ENCODE data around the gene TFB2M. TPM values are rescaled to one million over a fixed set of nuclear protein-coding genes. Genes with fewer than 3 reads are reported as not detected.

The TFB2M gene
- total RNA-seq, 1 experiment from 2014 or later = 45.3 TPM

DNA sequence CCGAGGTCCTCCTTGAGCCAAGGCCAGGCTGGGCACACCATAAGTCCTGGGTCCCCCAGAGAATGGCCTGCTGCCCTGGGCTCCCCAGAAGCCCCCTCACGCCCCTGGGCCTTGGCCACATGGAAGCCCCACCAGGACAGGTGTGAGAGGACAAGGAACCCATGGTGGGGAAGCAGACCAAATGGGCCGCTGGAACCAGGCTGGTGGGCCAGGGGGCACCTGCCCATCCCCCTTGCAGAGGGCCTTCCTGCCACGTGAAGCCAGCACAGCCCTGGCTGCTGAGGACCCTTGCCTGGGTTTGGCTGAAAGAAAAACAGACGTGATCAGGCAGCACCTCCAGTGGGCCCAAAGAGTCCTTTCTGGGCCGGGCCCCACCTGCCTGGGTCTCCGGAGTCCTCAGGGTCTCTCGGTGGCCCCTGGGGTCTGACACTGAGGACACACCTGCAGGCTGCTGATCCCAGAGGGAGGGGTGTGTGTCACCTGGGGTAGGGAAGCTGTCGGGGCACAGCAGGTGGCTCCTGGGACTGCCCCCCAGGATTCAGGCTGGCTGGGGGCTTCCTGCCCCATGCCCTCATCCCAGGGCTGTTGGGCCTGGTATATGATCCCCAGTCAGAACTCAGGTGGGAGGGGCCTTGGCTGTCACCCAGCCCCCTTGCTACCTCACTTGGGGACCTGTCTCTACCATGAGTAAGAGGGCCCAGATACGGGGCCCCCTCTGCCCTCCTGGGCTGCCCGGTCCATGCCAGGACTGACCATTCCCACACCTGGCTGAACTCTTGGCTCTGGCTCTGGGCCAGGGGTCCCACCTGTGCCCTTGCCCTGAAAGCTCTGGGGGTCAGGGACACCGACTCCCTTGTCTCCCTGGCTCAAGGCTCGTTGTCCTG is 55.7 kb downstream of the TFB2M start:
- no peak for DNase-seq (ENCODE audit: low read depth, low spot score)
- in situ Hi-C loops (cut with HindIII; ENCODE audit: low pct_unique_long_range_greater_than_20kb, low sequenced_read_pairs) = no loop called here

DNA sequence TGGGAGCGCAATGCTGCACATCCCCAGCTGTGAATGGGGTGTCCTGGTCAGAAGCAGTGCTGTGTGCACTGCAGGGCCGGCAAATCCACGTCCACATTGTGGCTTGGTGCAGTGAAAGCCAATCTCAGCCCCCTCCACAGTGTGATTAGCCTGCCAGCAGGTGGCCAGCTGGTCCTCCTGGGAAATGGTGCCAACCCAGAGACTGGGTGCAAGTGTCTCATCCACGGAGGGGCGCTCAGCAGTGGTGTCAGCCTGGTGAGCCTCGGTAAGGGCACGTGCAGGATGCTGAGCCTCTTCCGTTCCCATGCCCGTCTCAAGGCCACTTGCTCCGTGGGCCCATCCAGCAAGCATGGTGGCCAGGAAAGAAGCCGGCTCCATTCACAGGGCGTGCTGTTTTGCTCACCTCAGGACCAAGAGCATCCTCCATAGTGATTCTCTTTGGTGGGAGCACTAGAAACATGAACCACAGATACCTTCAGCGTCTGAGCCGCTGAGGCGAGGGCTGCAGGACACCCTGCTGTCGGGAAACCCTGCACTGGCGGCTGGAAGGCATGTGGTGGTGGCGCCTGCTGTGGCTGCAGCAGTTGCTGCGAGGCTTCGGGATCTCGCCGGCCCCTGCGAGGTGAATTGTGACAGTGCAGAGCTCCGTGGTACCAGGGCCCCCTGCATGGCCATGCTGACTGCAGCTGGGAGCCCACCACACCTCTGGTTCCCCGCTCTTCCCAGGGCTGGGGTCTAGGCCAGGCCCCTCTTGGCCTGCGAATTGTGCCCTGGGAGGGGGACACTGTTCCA is 57.0 kb downstream of the TFB2M start:
- DNase-seq (ENCODE audit: low read depth, low spot score) = no peak
- in situ Hi-C loops (cut with HindIII; ENCODE audit: low pct_unique_long_range_greater_than_20kb, low sequenced_read_pairs) = no loop called here

DNA sequence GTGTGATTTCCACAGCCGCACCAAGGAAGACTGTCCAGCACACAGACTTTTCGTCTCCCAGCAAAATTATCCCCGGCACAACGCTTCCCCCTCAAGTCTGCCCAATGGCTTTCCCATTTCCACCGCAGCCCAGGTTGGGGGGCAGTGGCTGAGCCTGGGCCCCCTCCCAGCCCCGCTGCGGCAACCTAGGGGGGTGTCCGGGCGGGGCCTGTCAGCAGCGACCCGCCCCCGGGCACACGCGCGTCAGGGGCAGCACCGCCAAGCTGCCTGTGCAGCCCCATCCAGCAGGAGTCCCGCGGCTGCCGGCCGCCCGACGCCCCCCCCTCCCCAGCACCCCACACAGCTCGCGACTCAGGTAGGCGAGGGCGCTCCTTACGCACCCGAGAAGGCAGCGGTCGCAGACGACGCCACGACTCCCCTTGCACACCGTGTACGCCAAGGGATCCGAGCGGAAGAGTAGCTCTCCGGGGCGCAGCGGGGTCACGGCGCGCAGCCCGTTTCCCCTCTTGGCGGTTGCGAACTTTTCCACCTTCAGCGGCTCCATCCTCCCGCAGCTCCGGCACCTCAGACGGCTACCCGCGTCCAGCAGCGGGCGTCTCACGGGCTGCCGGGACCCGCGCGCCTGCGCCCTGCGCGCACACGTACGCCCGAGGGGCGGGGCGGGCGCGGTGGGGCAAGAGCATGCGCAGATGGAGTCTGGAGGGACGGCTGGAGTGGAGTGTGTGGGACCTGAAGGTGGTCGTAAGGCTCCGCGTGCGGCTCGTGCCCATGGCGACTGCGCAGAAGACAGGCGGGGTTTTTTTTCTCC is 59.2 kb downstream of the TFB2M start, which contains the start of gene SMYD3:
TSS of gene SMYD3 (minus strand) at position 606 of the 808 bp plus-strand sequence.
- in situ Hi-C loops (cut with HindIII; ENCODE audit: low pct_unique_long_range_greater_than_20kb, low sequenced_read_pairs) = no loop called here
- DNase-seq (ENCODE audit: low read depth, low spot score) = peak; percentile 82

DNA sequence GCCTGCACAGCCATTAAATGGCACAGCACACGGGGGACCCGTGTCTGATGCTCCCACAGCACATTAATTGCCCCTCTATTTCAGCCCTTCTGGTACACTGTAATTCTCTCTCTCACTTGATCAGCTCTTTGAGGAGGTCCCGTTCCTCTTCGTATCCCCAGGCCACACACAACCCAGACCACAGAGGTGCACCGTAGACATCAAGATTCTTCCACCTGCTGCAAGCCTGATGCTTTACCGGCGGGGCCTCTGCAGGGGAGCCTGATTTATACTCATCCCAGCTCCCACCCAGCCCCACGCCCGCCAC is 59.7 kb downstream of the TFB2M start:
- DNase-seq (ENCODE audit: low read depth, low spot score) = no peak
- in situ Hi-C loops (cut with HindIII; ENCODE audit: low pct_unique_long_range_greater_than_20kb, low sequenced_read_pairs) = no loop called here

DNA sequence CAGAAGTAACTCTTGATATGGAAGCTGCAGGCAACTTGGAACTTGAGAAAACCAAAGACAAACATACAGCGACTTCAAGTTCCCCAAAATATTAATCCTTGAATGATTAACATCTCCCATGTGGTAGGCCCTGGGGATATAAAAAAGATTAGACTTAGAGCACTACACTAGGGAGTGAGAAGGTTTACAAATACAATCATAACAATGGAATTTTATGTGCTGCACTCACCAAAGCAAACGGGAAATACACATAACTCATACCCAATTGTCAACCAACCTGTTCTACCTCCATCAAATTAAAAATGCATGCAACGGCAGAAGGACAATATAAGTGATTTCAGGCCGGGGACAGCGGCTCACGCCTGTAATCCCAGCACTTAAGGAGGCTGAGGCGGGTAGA is 62.7 kb downstream of the TFB2M start:
- in situ Hi-C loops (cut with HindIII; ENCODE audit: low pct_unique_long_range_greater_than_20kb, low sequenced_read_pairs) = no loop called here
- no peak for DNase-seq (ENCODE audit: low read depth, low spot score)

DNA sequence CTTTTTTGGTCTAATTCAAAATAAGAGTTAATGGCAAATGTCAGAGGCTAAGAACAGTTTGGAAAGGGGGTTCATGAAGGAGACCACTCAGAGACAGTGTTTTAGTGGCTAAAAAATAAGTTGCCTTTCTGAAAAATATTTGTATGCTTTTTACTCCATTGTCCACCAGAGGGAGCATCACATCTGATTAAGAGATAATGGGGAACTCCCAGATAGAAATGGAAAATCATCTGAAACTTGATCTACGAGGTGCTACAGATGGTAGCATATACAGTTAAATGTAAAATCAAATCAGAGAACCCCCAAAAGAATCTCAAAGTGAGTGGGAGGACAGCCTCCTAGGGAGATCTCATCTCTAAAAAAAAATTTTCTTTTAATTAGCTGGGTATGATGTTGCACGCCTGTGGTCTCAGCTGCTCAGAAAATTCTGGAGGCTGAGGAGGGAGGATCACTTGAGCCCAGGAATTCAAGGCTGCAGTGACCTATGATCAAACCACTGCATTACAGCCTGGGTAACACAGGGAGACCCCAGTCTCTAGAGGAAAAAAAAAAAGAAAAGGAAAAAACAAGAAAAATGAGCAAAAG is 68.6 kb downstream of the TFB2M start:
- DNase-seq (ENCODE audit: low read depth, low spot score) = peak; percentile 81
- in situ Hi-C loops (cut with HindIII; ENCODE audit: low pct_unique_long_range_greater_than_20kb, low sequenced_read_pairs) = no loop called here

DNA sequence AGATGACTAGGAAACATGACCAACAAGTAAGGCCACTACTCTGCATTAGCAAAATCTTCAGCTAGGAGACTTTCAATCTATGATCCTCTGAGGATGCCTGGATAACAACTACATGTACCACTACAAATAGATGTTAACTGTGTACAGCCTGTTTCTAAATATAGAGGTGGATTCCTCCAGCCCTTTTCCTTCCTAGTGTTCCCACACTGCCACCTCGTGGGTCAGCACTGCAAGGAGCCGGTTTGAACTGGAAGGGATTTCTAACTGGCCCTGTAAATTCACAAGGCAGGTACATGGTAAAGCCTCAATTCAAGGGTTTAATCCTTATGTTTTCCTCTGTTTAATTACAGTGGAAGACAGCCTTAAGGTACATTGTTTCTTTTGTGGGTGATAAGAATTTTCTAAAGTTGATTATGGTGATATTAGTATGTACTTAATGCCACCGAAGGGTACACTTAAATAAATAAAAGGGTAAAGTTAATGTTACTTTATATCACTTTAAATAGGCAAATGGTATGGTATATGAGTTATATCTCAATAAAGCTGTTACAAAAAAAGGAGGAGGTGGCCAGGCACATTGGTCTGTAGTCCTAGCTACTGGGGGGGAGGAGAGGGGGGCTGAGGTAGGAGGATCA is 73.3 kb downstream of the TFB2M start:
- in situ Hi-C loops (cut with HindIII; ENCODE audit: low pct_unique_long_range_greater_than_20kb, low sequenced_read_pairs) = no loop called here
- peak; percentile 79 for DNase-seq (ENCODE audit: low read depth, low spot score)

DNA sequence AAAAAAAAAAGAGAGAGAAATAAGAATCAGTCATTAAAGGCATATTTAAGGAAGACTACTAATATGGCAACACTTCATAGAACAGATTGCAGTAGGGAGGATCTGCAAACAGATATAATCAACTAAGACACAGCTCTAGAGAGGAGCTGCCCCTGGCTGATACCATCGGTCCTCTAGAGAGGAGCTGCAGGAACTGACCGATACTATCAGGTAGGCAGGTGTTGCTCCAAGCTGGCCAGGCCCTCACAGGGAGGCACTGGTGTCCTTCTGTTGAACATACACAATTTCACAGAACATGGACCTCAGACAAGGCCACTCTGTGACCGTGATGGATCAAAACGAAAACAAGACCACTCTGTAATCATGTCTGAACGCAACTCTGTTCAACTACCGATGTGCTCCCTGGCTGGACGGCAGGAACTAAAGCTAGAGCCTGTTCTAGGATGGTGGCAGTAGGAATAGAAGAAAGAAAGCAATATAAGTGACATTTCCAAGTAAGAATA is 74.5 kb downstream of the TFB2M start:
- in situ Hi-C loops (cut with HindIII; ENCODE audit: low pct_unique_long_range_greater_than_20kb, low sequenced_read_pairs) = no loop called here
- DNase-seq (ENCODE audit: low read depth, low spot score) = no peak

Small RNA genes within 50 kb of the gene (small RNA-seq; reads per million reads assigned to genes)
- gene AL356583.2 = 0 reads per million in 2 experiments

Other genes starting within 250 kb of the TFB2M start
- 30.1 and 33.4 TPM in 2 replicates for gene SMYD3, start 59.0 kb downstream of the TFB2M start, total RNA-seq (2014; rRNA removed; shearing (Covaris generic))
- 32.2 and 33.5 TPM in 2 replicates for gene CNST, start 195 bp upstream of the TFB2M start, total RNA-seq (2014; rRNA removed; shearing (Covaris generic))
- gene SCCPDH, start 158.1 kb upstream of the TFB2M start, total RNA-seq (2014; rRNA removed; shearing (Covaris generic)) = 74.3 and 88.0 TPM in 2 replicates

All from SK-MEL-5 (cell line).